Panc1 (cell line): ENCODE measurements around the gene NSUN6. TPM values are rescaled to one million over a fixed set of nuclear protein-coding genes. Genes with fewer than 3 reads are reported as not detected.
A peak's percentile ranks its signal among the peaks of the same experiment; 100 is the strongest.

Source experiments
- ATAC-seq: fragments of 200-7000 bp; cut with Tn5 transposase; 2 replicates; pipeline ENCODE4 v1.9.1; 2020; ENCODE audit warnings: mild to moderate bottlenecking, moderate library complexity
- BruUV-seq: library from RNA; stranded (reverse); fragments of 400-500 nt; replicated peaks from 2 replicates; lab custom pipeline; 2021; lab: Mats Ljungman, UMichigan
- CTCF ChIA-PET: fragments of 300-600 bp; sonication (Branson Sonifier 250); formaldehyde crosslinking; loops from one replicate; lab custom pipeline; 2022; ENCODE audit warnings: antibody characterized with exemption; lab: Charles Lee
- POLR2A ChIA-PET: fragments of 300-600 bp; sonication (Branson Sonifier 250); formaldehyde crosslinking; loops from one replicate; lab custom pipeline; 2022; ENCODE audit warnings: antibody characterized with exemption; lab: Charles Lee
- DNase-seq: peaks from one replicate; pipeline ENCODE4 v3.0.0-alpha.2; 2010; ENCODE audit warnings: low read depth, low spot score
- H3K27ac ChIP-seq: 2 replicates; pipeline ENCODE4 v1.5.1; 2011; ENCODE audit warnings: mild to moderate bottlenecking, low read length, inconsistent platforms
- H3K27me3 ChIP-seq: fragments of 200-500 bp; sonication (Bioruptor generic); 2 replicates; pipeline ENCODE4 v1.6.0; 2014; ENCODE audit warnings: low read length, inconsistent platforms; ENCODE audit not compliant: control insufficient read depth, insufficient read depth
- H3K36me3 ChIP-seq: fragments of 200-500 bp; sonication (Bioruptor generic); 2 replicates; pipeline ENCODE4 v1.5.1; 2014; ENCODE audit warnings: inconsistent platforms, mild to moderate bottlenecking, low read length, moderate library complexity; ENCODE audit not compliant: control insufficient read depth, insufficient read depth
- H3K4me1 ChIP-seq: 2 replicates; pipeline ENCODE4 v1.5.1; 2011; ENCODE audit warnings: inconsistent platforms, mild to moderate bottlenecking, low read length, moderate library complexity; ENCODE audit not compliant: control insufficient read depth, insufficient read depth
- H3K4me3 ChIP-seq, 2 experiments: 2 replicates each; pipeline ENCODE4 v1.5.1; 2011 to 2012; ENCODE audit warnings: low read depth in 2 of 2, low read length in 2 of 2, mild to moderate bottlenecking in 2 of 2, inconsistent platforms in 1 of 2, moderate library complexity in 1 of 2
- H3K9me3 ChIP-seq: fragments of 200-500 bp; sonication (Bioruptor generic); 2 replicates; pipeline ENCODE4 v1.5.1; 2014; ENCODE audit warnings: low read depth, mild to moderate bottlenecking, inconsistent platforms, low read length, moderate library complexity; ENCODE audit not compliant: control insufficient read depth, insufficient read depth
- CTCF ChIP-seq: fragments of 450-650 bp; IDR thresholded peaks from 2 replicates; pipeline ENCODE4 v1.5.1; 2017; ENCODE audit warnings: mild to moderate bottlenecking
- POLR2AphosphoS5 ChIP-seq: IDR thresholded peaks from 2 replicates; pipeline ENCODE4 v1.6.1; 2012; ENCODE audit warnings: mild to moderate bottlenecking, low read depth, low read length, moderate library complexity
- REST ChIP-seq, 2 experiments: IDR thresholded peaks; 2 replicates each; pipeline ENCODE4 v1.6.1; 2011 to 2012; ENCODE audit warnings: low read depth in 2 of 2, control low read depth in 1 of 2, low read length in 1 of 2, mild to moderate bottlenecking in 1 of 2, moderate library complexity in 1 of 2; ENCODE audit not compliant: insufficient read depth in 1 of 2
- SIN3A ChIP-seq: IDR thresholded peaks from 2 replicates; pipeline ENCODE4 v1.6.1; 2012; ENCODE audit warnings: low read depth, mild to moderate bottlenecking, low read length, moderate library complexity, borderline replicate concordance; ENCODE audit not compliant: insufficient read depth
- TCF7L2 ChIP-seq: IDR thresholded peaks from 2 replicates; pipeline ENCODE4 v1.6.1; 2011; ENCODE audit warnings: mild to moderate bottlenecking, low read depth, low read length, inconsistent platforms
- in situ Hi-C: cut with HindIII; loops from 2 replicates; pipeline ENCODE4 v1.10.0; 2016; ENCODE audit warnings: low sequenced_read_pairs, low pct_unique_long_range_greater_than_20kb
- intact Hi-C: fragments of 100-400 bp; cut with micrococcal nuclease; formaldehyde crosslinking; loops from one replicate; pipeline ENCODE4 v1.10.0; 2022; ENCODE audit not compliant: unreplicated experiment
- total RNA-seq: library from RNA; stranded (reverse); gene quantifications from one replicate; pipeline ENCODE4 v1.2.1, GENCODE V29; 2021; ENCODE audit not compliant: unreplicated experiment

The NSUN6 gene
- total RNA-seq, 1 experiment from 2014 or later, result 4.3 TPM

GRCh38 chr10:18606051-18606695 is 45.2 kb downstream of the NSUN6 start:
- no TSS peak for BruUV-seq
- Histone ChIP-seq H3K27ac (no peak overlapping the region), H3K36me3 (no peaks in the 10 kb centered on the region), H3K4me3 (no peak overlapping the region), H3K4me1 (peaks cover 9% of the 10 kb centered on the region), H3K9me3 (no peaks in the 10 kb centered on the region), H3K27me3 (no peaks in the 10 kb centered on the region)
- in situ Hi-C loops, result no loop called here
- TF ChIP-seq POLR2AphosphoS5 (no peak), CTCF (no peak), TCF7L2 (no peak), REST (IDR thresholded peaks at IDR 0.05; ENCODE audit: insufficient read depth in 1 of 2, low read depth in 2 of 2, low read length in 1 of 2) (no peak), SIN3A (no peak)
- CTCF ChIA-PET, result no interaction called here
- intact Hi-C loops, result no loop called here
- DNase-seq (no peak), ATAC-seq (no peak)
- POLR2A ChIA-PET, result no interaction called here

GRCh38 chr10:18601321-18601720 is 50.1 kb downstream of the NSUN6 start:
- CTCF ChIA-PET, result no interaction called here
- Histone ChIP-seq H3K4me3 (no peak overlapping the region), H3K27ac (no peak overlapping the region), H3K9me3 (no peaks in the 10 kb centered on the region), H3K36me3 (no peaks in the 10 kb centered on the region), H3K27me3 (no peaks in the 10 kb centered on the region), H3K4me1 (no peaks in the 10 kb centered on the region)
- in situ Hi-C loops, result no loop called here
- no TSS peak for BruUV-seq
- ATAC-seq (peak; percentile 68; the same call in 1 of the 2 replicates), DNase-seq (no peak)
- POLR2A ChIA-PET, result interaction anchor here (0.6 kb wide), 1 partner anchor 21 kb away, joined by 3 read pairs; no protein-coding TSS in a partner anchor
- TF ChIP-seq TCF7L2 (no peak), POLR2AphosphoS5 (no peak), CTCF (no peak), SIN3A (no peak), REST (IDR thresholded peaks at IDR 0.05; ENCODE audit: insufficient read depth in 1 of 2, low read depth in 2 of 2, low read length in 1 of 2) (no peak)
- intact Hi-C loops, result no loop called here
